HG03432 (cell line): ENCODE measurements around the gene LZTR1.
"Not testable (repeated sequence)": the region's sequence is repeated elsewhere in the genome, so short reads cannot be mapped to it uniquely, and the experiment has no call there.

Source experiments
- ATAC-seq: cut with Tn5 transposase; IDR thresholded peaks from one replicate; pipeline ENCODE4 v1.9.1; 2021; ENCODE audit warnings: mild to moderate bottlenecking, moderate library complexity; ENCODE audit not compliant: unreplicated experiment

Gene LZTR1

DNA sequence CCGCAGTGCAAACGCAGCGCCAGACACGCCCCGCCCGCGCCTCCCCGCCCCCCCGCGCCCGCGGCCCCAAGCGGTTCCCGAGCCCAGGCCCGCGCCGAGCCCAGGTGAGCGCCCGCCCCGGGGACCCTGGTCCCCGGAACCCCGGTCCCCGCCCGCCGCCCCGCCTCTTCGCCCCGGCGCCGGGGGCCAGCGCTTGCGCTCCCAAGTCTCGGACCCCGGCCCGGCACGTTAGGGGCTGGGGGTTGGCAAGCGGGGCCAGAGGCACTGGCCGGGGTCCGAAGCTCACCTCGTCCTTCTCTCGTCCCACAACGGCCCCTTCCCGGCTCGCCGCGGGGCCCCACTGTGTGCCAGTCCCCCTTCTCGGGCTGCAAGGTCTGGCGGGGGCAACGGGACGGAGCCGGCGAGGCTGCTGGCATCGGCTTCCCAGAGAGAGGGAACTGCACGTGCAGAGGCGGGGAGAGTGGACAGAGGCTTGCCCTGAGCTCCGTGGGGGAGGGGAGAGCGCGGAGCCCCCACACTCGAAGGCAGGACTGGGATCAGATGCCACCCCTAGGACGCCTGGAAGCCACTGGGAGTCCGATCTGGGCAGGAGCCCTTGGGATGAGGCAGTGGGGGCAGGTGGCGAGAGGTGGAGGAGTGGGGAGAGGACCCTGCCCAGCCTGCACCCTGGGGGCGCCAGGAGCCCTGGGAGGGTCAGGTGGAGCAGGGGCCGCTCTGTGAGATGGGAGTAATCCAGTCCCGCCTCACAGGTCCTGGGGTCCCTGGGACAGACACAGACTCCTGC, 16.8 kb upstream of the LZTR1 start:
- no peak for ATAC-seq

- ATAC-seq = no peak
Measured at GRCh38 chr22:20965888-20966855, 15.9 kb upstream of the LZTR1 start.

DNA sequence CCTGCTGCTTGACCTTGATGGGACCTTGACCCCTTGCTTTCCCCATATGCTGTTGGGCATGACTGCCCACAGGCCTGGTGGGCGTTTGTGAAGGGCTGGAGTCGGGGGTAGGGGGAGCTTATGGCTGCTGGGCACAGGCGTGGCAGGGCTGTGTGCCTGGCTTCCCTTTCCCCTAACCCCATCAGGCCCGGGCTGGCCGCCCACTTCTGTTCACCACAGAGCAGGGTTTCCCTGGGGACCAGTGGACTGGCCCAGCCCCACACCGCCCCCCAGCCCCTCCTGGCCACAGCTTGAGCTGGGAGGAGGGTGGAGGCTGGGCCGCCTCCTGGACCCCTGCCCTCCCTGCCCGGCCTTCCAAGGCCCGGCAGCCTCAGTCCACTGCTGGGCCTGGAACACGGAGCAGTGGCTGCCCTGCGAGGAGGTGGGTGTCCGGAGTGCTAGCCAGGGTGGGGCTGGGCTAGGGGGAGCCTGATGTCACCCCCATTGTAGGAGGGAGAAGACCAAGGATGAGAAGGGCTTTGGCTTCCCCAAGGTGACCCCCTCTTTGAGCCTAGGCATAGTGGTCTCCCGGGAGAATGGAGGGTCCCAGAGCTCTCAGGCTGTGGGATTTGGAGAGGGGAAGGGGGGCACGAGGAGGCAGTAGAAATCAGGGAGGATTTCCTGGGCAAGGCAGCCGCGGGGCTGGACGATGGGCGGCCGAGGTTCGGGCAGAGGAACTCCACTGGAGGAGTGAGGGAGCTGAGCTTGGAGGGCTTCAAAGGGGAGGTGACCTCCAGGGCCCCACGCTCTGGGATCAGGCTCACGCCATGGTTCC, 15.0 kb upstream of the LZTR1 start, which contains the start of gene AIFM3:
Gene AIFM3, plus strand, starts transcription at position 373 of the 814 bp plus-strand sequence. CDS start 690 bp downstream, outside the sequence.
- no peak for ATAC-seq

GRCh38 chr22:20967697-20968211, 14.3 kb upstream of the LZTR1 start:
- ATAC-seq = no peak

GRCh38 chr22:20968281-20968977, 13.7 kb upstream of the LZTR1 start:
- no peak for ATAC-seq

- ATAC-seq = no peak
Measured at GRCh38 chr22:20970939-20971657, 11.0 kb upstream of the LZTR1 start.

DNA sequence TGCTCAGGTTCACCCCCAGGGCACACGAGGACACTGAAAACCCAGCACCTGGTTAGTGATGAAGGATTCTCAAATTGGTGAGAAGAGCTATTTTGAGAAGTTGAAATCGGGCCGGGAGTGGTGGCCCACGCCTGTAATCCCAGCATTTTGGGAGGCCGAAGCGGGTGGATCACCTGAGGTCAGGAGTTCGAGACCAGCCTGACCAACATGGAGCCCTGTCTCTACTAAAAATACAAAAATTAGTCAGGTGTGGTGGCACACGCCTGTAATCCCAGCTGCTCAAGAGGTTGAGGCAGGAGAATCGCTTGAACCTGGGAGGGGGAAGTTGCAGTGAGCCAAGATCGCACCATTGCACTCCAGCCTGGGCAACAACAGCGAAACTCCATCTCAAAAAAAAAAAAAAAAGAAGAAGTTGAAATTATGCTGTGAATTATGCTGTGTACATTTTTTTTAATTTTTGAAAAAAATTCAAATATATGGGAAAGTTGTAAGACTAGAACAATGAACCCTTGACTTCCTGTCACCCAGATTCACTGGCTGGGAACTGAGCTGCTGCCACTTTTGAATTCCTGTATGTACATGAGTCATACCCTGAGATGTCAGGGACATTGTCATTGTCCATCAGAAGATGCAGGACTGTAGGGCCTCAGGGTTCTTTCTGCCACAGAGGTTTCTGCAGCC, 9.9 kb upstream of the LZTR1 start:
- ATAC-seq = not testable (repeated sequence)

- no peak for ATAC-seq
Measured at GRCh38 chr22:20972933-20973577, 9.0 kb upstream of the LZTR1 start.

GRCh38 chr22:20973634-20974286, 8.3 kb upstream of the LZTR1 start:
- ATAC-seq = no peak

DNA sequence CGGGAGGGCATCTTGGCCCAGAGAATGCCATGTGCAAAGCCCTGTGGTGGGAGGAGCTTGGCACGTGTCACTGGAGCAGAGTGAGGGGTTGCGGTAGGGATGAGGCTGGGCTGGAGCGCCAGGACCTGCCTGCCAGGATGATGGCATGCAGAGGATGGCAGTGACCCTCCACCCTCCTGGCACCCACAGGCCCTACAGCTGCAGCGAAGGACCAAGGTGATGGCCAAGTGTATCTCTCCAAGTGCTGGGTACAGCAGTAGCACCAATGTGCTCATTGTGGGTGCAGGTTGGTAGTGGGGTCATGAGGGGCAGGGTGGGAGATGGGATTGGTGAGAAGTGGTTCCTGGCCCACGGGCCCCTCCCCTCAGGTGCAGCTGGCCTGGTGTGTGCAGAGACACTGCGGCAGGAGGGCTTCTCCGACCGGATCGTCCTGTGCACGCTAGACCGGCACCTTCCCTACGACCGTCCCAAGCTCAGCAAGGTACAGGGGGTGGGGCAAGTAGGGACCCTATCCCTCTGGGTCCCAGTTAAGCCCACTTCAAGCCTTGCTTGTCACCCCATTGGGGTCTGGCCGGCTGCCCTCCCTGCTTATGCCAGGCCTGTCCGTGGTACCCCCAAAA, 7.7 kb upstream of the LZTR1 start:
- no peak for ATAC-seq

DNA sequence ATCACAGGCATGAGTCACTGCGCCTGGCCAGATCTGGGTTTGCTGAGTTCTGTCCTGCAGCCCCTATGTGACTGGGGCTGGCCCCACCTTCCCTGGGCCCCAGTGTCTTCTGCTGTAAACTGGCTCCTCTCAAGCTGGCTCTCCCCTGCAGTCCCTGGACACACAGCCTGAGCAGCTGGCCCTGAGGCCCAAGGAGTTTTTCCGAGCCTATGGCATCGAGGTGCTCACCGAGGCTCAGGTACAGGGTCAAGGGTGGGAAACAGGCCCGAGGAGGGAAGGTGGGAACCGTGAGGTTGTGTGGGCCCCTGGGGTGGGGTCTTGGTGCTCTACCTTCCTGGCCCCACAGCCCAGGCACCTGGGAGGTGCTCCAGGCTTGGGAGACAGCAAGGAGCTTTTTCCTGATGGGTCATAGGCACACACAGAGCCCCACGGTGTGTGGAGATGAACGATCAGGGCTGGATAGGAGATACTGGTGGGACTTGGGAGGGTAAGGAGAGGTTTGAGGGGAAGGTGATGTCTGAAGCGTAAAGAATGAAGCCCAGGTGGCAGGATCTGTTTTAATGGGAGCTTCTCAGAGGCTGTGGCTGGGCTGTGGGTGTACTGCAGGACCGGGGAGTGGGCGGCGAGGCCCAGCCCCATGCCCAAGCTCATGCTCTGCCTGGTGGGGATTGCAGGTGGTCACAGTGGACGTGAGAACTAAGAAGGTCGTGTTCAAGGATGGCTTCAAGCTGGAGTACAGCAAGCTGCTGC, 6.4 kb upstream of the LZTR1 start:
- ATAC-seq = no peak

DNA sequence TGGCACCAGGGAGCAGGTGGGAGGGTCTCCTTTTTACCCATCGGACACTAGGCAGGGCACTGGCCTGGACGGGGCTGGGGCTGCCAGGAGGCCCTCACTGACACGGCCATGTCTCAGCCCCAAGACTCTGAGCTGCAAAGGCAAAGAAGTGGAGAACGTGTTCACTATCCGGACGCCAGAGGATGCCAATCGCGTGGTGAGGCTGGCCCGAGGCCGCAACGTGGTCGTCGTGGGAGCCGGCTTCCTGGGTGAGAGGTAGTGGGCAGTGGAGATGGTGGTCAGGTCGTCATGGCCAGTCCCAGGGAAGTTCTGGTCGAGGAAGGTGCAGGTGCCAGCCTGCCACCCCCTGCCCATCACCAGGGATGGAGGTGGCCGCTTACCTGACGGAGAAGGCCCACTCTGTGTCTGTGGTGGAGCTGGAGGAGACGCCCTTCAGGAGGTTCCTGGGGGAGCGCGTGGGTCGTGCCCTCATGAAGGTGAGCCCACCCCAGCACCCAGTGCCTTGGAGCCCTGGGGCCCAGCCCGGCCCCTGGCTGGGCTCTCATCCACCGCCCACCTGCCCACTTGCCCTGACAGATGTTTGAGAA, 5.7 kb upstream of the LZTR1 start:
- no peak for ATAC-seq

GRCh38 chr22:20977019-20977418, 5.1 kb upstream of the LZTR1 start:
- ATAC-seq = no peak

DNA sequence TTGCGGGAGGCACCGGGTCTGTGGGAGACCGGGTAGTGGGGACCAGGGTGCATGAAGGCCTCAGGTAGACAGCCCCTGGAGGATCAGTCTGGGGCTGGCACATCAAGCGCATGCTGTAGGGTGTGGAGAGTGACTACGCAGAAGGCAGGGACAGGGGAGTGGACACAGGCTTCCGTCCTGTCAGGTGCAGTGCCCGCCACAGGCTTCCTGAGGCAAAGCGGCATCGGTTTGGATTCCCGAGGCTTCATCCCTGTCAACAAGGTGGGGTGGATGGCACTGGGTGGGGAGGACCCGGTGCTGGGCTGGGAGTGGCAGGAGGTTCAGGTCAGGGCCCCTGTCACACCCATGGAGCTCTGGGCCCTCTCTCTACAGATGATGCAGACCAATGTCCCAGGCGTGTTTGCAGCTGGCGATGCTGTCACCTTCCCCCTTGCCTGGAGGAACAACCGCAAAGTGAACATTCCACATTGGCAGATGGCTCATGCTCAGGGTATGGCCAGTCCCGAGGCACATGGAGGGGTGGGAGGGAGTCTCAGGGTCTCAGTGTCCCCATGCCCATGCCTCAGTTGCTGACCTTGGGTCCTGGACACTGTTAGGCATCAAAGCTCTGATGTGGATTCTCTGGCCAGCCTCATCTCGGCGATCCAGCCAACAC, 4.5 kb upstream of the LZTR1 start:
- no peak for ATAC-seq

DNA sequence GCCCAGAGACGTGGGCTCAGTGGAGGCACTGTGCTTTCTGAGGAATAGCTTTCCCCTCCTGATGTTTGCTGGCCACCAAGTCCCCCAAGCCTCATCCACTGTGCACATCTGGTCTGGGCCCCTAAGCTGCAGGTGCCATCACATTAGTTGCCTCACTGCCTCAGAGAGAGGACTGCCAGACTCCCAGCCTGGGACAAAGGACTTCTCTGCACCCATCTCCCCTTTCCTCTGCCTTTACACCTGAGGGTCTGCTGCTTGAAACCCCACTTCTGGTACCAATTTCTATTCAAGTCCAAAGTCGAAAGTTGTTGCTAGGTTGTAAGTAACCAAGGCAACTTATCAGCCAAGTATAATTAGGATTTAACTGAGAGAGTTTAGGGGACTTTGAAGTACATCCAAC, 3.7 kb upstream of the LZTR1 start:
- no peak for ATAC-seq
